Myocyte (in vitro differentiated cells): ENCODE data around the gene DNMT3A. TPM values are rescaled to one million over a fixed set of nuclear protein-coding genes. Genes with fewer than 3 reads are reported as not detected.
A peak's percentile ranks its signal among the peaks of the same experiment; 100 is the strongest.

Experiments used
- DNase-seq: peaks from one replicate; pipeline ENCODE4 v3.0.0-alpha.2; 2012; ENCODE audit warnings: low read depth
- total RNA-seq: library from RNA; depleted of rRNA; stranded (reverse); fragments of >200 nt; gene quantifications from 2 replicates; pipeline ENCODE4 v1.2.3, GENCODE V29; 2014

The DNMT3A gene
- total RNA-seq, 1 donor from 2014 or later = 5.7 TPM

DNA sequence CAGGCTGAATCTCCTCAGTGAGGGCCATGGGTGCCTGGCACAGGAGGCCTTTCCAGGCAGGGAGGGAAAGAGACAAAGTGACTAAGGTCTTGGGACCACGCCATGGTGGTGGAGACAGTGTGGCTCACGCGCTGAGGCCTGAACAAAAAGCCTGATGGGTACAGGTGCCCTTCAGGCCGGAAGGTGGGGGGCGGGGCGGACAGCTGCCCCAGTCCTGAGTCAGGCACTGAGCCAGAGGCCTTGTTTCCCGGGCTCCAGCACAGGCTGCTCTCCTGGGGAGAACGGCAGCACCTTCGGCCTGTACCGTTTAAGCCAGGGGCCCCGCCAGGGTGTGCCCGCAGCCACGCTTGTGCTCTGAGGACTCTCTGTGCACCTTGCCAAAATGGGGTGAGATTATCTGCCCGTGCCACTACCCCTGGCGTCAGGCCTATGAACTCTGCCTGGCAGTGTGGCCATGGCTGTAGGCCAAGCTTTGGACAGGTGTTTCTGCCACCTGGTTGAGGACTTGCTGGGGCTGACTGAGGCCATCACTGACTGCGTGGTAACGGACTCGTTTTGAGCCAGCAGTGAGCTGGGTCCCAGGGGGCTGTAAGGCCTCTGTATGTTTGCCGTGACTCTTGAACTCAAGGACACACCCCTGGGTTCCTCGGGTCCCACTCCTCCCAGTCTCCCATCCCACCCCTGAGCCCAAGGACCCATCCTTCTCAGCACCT lies 31.7 kb upstream of the DNMT3A start:
- DNase-seq = peak; percentile 69

DNA sequence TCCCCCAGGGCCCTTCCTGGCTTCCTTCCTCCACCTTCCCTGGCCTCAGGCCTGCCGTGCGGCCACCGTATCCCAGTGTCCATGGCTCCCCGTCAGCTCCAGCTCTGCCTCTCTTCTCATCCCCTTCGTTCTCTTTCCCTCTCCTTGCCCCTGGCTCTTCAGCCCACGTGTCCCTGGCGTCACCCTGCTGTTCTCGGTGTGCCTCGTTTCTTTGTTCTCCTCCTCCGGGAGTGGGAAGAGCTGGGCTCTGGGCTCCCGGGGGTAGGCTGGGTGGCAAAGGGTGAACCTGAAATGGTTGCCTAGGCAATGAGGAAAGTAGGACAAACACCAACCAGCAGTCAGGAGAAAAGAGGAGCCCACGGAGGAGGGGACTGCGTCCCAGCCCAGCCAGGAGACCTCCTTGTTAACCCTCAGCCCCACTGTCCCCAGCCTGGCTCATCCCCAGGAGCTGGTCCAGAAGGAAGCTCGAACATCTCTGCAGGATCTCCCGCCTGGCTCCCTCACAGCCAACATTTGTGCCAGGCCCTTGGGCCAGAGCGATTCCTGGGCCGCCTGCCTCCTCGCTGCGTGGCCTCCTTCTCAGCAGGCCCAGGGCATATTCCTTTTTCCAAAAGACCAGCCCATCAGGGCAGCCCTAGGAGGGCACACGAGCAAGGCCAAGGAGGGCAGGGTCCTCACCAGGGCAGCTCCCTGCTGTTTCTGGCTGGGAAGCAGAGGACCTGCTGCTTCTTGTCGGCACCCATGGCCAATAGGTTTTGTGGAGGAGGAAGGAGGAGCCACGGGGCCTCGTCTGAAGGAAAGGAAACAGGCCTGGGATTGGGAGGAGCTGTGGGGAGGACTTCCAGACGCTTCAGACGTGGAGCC lies 30.9 kb upstream of the DNMT3A start:
- no peak for DNase-seq

DNA sequence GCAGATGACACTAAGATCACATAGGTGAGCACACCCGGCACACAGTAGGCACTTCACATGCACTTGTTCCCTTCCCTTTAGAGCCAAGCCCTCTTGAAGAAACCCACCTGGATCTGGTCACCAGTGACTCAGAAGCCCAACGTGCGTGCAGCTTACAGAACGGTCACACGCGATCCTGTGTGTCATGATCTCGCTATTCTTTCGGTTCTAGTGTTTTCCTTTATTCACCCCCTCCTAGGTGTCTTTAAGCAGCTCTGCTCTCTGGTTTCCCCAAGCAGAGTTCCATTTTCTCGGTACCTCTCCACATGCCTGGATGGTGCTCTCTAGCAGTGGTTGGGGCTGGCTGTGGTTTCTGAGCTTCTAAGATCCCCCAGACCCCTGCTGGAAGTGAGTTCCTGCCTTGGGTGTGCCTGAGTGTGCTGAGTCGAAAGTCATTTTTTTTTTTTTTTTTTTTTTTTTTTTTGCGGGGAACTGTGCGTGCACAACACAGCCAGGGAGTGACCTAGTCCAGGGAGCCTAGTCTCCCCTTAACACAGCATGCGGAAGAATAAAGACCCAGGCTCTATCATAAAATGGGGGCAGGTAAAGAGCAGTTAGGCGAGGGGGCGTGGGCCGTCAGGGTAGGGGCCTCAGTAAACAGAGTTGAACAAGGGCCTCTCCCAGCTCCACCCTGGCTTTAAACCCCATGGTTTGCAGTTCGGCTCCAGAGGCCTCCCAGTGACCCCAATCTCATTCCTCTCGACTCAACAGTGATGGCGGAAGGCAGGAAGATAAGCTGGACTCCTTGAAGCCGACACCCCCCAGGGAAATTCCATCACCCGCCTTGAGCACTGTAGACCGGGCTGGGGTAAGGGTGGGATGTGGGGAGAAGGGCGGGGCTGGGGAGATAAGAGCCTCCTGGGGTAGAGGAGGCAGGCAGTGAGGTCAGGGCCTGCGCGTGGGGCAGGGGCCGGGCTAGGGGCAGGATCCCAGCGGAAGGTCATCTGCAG lies 29.8 kb upstream of the DNMT3A start:
- no peak for DNase-seq

DNA sequence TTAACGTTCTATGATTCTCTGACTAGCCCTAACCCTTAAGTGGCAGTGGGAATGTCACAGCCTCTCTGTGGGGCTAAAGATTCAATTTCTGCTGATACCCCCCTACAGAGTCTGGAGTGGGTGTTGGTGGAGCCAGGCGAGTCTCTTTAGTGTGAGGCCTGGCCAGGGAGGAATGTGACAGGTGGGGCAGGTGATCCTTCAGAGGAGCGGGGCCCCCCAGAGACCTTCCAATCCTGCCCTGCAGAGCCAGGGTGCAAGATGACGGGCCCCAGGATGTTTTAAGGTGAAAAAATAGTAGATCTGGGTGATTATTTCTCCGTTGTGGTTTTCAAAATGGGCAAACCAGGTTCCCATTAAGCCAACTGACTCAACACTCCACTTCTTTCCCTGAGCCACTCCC lies 28.2 kb upstream of the DNMT3A start:
- no peak for DNase-seq

DNA sequence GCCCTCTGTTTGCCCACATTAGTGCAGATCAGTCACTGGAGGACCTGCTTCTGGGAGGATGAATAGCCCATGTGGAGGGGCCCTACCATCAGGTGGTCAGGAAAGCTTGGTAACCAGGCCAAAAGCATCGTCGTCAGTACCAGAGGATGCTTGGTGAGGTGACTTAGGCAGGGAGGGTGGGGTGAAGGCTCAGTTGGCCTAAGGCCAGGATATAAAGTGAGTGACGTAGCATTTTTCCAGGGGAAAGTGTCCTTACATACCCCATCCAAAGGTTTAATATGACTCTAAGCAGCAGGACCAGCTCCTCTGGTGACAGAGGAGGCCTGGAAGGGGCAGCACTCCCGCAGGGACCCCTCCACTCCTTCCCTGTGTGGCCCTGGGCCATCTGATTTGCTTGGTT lies 27.7 kb upstream of the DNMT3A start:
- DNase-seq = no peak

DNA sequence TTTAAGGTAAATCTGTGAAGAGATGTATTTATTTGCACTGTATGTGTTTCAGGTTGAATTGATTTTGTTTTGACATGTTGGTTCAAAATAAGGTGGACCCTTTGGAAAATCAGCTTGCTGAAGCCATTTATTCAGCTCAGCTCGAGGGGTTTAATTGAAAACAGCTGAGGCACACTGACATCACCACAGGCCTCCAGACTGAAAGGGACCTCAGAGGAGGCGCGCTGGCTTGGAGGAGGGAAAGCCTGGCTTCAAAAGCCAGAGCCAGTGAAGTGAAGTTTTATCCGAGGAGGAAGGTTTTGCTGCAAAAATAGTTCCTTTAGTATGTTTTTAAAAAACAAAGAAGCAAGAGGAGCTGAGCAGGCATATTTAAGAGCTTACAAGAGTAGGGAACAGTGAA lies 26.9 kb upstream of the DNMT3A start:
- DNase-seq = no peak

DNA sequence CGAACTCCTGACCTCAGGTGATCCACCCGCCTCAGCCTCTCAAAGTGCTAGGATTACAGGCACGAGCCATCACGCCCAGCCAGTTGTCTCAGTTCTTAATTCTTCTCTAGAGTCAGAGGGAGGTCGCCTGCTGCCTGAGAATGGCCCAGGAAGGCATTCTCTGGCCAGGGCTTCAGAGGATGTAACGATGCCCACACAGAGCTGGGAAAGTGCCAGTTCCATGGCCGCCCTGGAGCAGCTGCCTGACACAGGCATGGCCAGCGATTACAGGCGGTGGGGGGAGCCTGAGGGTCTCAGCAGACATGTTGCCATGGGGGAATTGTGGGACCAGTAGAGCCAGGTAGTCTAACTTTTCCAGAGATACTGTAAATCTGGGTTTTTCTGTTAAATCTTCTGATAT lies 25.6 kb upstream of the DNMT3A start:
- peak; percentile 82 for DNase-seq

DNA sequence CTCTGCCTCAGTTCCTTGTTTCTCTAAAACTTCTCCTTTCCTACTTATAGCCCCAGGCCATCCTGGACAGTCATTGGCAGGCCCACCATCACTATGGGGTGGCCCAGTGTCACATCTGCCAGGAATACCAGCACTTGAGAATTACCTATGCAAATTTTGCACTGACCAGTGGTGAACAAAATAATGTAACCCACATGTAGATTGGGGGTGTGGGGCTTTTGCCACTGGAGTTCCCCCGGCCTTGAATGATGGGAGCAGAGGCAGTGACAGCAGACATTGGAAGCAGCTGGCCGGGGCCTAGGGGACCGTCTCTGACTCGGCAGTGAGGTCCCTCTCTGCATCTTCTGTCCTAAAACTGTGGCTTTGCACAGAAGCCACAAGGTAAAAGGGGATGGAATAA lies 24.9 kb upstream of the DNMT3A start:
- DNase-seq = no peak

DNA sequence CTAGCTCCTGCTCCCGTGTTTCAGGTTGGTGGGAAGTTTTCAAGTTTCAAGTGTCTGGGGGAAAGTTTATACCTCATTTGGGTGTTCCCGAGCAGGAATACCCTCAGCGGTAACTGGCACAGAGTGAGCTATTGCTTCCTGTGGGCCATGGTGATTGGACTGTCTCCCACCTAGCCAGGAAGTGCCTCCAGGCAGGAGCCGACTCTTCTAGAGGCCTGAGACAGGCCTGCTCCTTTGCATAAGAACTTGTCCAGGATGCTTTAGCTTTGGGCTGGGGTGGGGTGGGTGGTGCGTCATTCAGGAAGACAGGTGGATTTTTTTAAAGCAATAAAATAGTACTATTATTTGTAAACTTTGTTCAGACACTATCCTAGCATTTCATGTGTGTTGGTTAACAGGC lies 23.5 kb upstream of the DNMT3A start:
- DNase-seq = no peak

DNA sequence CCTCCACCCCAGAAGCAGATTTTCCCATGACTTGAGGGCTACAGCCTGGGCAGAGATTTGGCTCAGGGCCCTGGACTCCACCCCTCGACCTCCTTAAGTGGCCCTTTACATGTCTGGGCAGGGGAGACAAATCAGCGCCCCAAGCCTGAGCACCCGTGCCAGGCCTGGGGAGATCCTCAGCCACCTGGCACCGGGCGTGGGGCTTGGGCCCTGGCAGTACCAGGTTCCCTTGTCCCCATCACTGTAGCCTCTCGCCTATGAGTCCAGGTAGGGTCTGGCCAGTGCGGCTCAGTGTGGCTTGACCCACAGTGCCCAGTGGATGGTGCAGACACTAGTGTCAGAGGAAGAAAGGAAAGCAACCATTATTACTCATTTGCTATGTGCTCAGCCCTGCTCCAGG lies 22.0 kb upstream of the DNMT3A start:
- no peak for DNase-seq

DNA sequence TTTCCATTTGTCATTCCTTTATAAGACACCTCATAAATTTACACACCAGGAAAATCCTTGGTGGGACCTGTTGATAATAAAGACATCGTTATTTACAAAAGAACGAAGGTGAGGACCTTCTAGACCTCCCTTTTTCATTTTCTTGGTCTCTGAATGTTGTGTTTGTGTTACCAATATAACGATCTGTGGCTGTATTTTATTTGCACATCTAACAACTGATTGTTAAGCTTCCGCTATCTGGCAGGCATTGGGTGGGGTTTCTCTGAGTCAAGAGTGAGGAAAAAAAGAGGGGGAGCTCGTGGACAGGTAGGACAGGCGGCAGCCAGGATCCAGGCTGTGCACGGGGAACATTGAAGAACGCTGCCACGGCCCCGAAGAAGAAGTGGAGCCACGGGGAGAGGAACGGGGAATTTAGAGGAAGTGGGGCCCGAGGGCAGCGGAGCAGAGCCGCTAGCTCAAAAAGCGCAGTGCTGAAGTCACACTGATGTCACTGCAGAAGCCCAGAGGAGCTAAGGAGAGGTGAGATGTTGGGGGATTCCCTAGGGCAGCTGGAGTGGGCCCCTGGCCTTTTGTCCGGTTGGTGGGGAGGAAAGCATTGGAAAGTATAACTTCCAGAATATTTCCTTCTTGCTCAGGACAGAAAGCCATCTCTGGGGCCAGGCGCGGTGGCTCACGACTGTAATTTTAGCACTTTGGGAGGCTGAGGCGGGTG lies 20.9 kb upstream of the DNMT3A start:
- DNase-seq = no peak

DNA sequence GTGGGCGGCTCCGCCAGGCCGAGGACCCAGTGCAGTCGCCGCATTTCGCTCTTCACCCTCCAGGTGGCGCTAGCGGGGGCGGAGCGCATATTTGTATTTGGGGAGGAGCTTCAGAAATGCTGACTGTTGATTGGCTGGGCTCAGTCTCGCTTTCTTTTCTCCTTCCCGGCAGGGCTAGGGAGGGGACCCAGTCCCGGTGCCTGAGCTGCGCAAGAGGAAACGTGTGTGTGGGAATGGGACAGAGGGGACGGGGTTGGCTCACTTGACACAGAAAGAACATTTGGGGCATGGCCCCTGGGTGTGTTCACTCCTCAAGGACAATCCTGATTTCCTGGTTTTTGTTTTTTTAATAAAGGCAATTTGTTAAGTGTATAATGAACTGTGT lies 20.3 kb upstream of the DNMT3A start:
- DNase-seq = peak; percentile 77

DNA sequence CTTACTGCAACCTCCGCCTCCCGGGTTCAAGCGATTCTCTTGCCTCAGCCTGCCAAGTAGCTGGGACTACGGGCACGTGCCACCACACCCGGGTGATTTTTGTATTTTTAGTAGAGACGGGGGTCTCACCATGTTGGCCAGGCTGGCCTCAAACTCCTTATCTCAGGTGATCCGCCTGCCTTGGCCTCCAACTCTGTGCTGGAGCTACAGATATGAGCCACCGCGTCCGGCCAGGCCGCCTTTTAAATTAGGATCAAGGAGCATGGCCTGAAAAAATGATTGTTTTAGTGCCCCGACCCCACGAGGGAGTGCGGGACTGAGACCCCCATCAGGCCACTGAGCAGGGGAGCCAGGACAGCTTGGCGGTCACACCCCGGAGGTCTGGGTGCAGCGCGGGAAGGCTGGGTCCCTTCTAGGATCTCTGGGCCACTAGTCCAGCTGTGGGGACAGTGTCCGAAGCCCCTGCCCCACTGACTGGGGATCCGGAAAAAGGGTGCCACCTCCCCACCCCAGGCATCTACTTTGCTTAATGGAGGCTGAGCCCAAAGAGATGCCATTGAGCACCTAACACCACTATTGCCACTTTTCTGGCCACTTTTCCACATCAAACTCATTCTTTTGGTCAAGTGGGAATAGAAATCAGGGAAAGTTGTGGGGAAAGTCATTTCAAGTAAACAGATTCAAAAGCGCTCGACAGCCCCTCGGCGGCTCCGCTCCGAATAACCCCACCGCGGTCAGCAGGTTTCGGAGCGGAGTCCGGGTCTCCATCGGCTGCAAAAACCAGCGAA lies 19.7 kb upstream of the DNMT3A start:
- no peak for DNase-seq

DNA sequence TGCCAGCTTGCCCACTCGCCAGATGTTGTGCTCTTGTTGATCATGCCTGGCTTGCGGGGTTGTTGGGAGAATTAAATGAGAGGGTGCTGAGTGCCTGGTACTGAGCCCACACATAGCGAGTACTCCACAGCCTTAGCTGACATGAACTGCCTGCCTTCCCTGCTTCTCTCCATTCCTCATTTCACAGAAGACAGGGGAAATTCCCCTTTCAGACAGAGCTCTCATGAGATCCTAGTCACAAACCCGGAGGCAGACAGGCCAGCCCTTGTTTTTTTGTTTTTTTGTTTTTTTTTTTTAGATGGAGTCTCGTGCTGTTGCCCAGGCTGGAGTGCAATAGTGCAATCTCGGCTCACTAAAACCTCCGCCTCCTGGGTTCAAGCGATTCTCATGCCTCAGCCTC lies 17.1 kb upstream of the DNMT3A start:
- DNase-seq = no peak

DNA sequence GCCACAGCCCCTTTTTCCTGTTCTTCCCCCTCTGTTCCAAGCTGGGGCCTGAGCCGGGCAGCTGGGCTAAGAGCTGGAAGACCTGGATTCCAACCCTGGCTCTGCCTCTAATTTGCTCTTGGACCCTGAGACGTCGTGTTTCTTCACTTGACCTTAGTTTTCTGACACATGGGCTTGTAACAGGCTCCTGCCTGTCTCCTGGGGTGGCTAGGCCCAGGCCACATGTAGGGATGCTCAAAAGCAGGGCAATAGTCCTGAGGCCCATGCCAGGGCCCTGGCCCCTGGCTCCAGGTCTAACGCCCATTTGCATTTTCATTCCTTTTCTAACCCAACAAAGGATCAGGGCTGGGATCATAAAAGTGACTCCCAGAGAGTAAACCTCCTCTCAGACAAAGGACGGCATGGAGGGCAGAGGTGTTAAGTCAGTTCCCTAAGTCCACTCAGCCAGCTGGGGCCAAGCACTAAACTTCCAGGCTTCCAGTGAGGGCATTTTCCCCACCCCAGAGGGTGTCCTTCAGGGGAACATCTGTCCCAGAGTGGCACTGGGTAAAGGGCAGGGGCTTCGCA lies 16.6 kb upstream of the DNMT3A start:
- no peak for DNase-seq

DNA sequence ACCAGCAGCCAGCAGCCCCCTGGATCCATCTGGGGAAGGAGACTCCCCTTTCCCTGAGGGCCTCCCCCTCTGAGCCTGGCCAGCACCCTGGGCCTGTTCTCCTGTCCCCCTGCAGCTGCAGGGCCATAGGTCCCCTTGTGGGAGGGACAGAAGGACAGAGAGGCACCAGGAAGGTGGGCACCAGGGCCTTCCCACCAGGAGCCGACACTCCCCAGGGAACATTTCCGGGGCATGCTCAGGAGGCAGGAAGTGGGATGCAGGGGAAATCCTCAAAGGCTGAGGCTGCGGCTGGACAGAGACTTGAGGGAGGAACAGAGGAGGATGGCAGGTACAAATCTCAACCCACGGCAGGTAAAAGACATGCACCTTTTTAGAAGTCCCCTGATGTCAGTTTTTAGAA lies 14.4 kb upstream of the DNMT3A start:
- DNase-seq = no peak

DNA sequence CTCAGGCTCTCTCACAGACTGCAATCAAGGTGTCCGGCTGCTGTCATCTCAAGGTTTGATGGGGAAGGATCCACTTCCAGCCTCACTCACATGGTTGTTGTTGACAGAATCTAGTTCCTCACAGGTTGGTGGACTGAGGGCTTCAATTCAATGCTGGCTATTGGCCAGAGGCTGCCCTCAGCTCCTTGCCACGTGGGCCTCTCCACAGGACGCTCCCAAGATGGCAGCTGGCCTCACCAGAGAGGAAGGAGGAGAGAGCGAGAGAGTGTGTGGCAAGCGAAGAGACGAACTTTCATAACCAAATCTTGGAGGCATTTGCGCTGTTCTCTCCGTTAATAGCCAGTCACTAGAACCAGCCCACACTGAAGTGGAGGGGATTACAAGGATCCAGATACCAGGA lies 13.5 kb upstream of the DNMT3A start:
- DNase-seq = no peak

DNA sequence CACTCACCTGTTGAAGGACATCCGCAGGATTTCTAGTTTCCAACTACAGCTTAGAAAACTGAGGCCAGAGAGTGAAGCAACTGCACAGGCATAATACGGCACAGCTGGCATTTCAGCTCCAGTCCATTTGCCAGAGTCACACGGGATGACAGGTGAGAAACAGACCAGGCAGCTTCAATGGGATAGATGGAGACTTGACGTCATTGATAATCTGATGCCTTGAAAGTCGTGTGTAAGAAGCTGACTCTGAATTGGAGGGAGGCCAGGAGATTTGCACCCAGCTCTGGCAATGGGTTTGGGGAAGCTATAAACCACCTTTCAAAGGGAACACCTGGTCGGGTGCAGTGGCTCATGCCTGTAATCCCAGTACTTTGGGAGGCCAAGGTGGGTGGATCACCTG lies 12.4 kb upstream of the DNMT3A start:
- peak; percentile 26 for DNase-seq

DNA sequence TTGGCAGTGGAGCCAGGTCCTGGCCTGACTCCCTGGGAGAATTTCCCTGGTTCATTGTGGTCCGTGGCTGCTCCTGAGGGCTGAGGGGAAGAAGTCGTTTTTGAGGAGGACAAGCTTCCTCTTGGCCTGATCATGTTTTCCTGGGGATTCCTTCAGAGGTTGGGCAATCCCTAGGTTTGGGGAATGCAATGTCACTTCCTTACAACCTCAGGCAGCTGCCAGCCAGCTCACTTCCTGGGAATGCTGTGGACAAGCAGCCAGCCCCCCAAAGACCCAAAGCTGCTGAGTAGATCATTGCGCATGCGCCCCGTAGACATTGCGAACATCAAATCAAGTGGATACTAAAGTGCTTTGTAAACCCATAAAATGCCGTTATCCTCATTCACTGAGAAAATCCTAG lies 7.7 kb upstream of the DNMT3A start:
- peak; percentile 74 for DNase-seq

DNA sequence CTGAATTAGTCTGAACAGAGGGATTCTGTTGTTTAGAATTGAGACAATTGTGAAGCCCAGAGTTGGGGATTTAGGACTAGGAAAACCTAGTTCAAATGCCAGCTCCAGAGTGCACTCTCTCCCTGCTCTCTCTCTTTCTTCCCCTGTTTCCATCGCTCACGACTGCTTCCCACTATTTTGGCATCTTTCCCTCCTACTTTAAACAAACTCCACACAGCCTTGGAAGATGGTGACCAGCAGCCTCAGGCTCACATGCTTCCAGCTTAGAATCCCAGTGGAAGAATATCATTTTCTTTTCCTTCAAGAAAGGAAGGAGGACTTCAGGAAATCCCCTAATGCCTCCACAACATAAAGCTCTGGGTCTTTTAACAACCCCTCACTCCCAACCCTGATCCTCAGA lies 6.1 kb upstream of the DNMT3A start:
- no peak for DNase-seq
